ENCODE data around the gene PSEN1. TPM values are rescaled to one million over a fixed set of nuclear protein-coding genes. Genes with fewer than 3 reads are reported as not detected.
A peak's percentile ranks its signal among the peaks of the same experiment; 100 is the strongest.

Gene PSEN1
- total RNA-seq, 1 donor from 2014 or later, result 75.3 TPM

- peaks cover 26% of the 10 kb centered on the region for H3K27me3 Mint-ChIP-seq (ENCODE audit: unreplicated experiment)
- no peak overlapping the region for H3K4me3 Mint-ChIP-seq (ENCODE audit: unreplicated experiment)
- H3K4me1 Mint-ChIP-seq (ENCODE audit: unreplicated experiment), result peaks cover 2% of the 10 kb centered on the region
- no peak overlapping the region for H3K27ac Mint-ChIP-seq (ENCODE audit: unreplicated experiment)
- no peaks in the 10 kb centered on the region for H3K36me3 Mint-ChIP-seq (ENCODE audit: low read depth, unreplicated experiment)
- no peak for TF ChIP-seq CTCF (IDR thresholded peaks at IDR 0.05; ENCODE audit: unreplicated experiment)
- no peaks in the 10 kb centered on the region for H3K9me3 Mint-ChIP-seq (ENCODE audit: unreplicated experiment)
- no peak for DNase-seq (ENCODE audit: low spot score)
Measured at GRCh38 chr14:73261520-73262426, 125.5 kb downstream of the PSEN1 start.

GRCh38 chr14:73262427-73263183 is 126.3 kb downstream of the PSEN1 start:
- Mint-ChIP-seq H3K27ac (ENCODE audit: unreplicated experiment) (no peak overlapping the region), H3K4me1 (ENCODE audit: unreplicated experiment) (peaks cover 2% of the 10 kb centered on the region), H3K27me3 (ENCODE audit: unreplicated experiment) (peaks cover 31% of the 10 kb centered on the region), H3K36me3 (ENCODE audit: low read depth, unreplicated experiment) (no peaks in the 10 kb centered on the region), H3K9me3 (ENCODE audit: unreplicated experiment) (no peaks in the 10 kb centered on the region), H3K4me3 (ENCODE audit: unreplicated experiment) (no peak overlapping the region)
- TF ChIP-seq CTCF (IDR thresholded peaks at IDR 0.05; ENCODE audit: unreplicated experiment), result no peak
- DNase-seq (ENCODE audit: low spot score), result no peak

DNA sequence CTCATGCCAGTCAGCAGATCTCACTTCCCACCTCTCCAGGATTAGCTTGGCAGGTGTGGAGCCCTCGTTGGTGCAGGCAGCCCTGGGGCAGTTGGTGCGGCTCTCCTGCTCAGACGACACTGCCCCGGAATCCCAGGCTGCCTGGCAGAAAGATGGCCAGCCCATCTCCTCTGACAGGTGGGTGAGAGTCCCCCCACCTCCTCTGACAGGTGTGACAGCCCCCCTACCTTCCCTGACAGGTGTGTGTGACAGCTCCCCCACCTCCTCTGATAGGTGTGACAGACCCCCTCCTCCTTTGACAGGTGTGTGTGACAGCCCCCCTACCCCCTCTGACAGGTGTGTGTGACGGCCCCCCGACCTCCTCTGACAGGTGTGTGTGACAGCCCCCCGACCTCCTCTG is 127.3 kb downstream of the PSEN1 start:
- no peak for TF ChIP-seq CTCF (IDR thresholded peaks at IDR 0.05; ENCODE audit: unreplicated experiment)
- Mint-ChIP-seq H3K4me1 (ENCODE audit: unreplicated experiment) (peaks cover 7% of the 10 kb centered on the region), H3K9me3 (ENCODE audit: unreplicated experiment) (no peaks in the 10 kb centered on the region), H3K36me3 (ENCODE audit: low read depth, unreplicated experiment) (peaks cover 4% of the 10 kb centered on the region), H3K4me3 (ENCODE audit: unreplicated experiment) (no peak overlapping the region), H3K27me3 (ENCODE audit: unreplicated experiment) (peaks cover 34% of the 10 kb centered on the region), H3K27ac (ENCODE audit: unreplicated experiment) (no peak overlapping the region)
- no peak for DNase-seq (ENCODE audit: low spot score)

DNA sequence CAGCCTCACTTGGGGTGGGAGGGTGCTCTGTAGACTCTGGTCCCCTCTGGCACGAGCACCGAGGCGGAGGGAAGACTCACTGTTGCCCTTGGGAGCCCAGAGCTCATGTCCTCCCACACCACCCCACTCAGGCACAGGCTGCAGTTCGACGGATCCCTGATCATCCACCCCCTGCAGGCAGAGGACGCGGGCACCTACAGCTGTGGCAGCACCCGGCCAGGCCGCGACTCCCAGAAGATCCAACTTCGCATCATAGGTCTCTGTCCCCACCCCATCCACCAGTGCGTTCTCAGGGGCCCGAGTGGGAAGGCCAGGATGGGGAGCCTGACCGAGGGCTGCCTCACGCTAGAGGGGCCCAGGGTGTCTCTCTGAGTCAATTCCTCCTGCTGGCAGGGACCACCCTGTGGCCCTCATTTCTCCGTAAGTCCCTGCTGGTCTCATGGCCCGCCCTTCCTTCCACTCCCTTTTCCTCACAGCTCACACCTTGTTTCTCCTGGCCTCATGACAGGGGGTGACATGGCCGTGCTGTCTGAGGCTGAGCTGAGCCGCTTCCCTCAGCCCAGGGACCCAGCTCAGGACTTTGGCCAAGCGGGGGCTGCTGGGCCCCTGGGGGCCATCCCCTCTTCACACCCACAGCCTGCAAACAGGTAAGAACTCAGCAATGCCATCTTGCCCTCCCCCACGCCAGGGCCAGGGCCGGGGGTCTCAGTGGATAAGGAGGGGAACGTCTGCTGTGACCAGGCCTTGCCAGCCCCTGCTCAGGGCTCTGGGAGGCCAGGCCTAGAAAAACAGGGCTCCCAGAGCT is 128.0 kb downstream of the PSEN1 start:
- DNase-seq (ENCODE audit: low spot score), result no peak
- Mint-ChIP-seq H3K9me3 (ENCODE audit: unreplicated experiment) (no peaks in the 10 kb centered on the region), H3K27me3 (ENCODE audit: unreplicated experiment) (peaks cover 41% of the 10 kb centered on the region), H3K4me1 (ENCODE audit: unreplicated experiment) (peaks cover 13% of the 10 kb centered on the region), H3K36me3 (ENCODE audit: low read depth, unreplicated experiment) (peaks cover 10% of the 10 kb centered on the region), H3K4me3 (ENCODE audit: unreplicated experiment) (peak overlapping the region; percentile 47), H3K27ac (ENCODE audit: unreplicated experiment) (peak overlapping the region; percentile 57)
- TF ChIP-seq CTCF (IDR thresholded peaks at IDR 0.05; ENCODE audit: unreplicated experiment), result no peak
